Measurements from ENCODE around the gene HAT1.
"Not testable (repeated sequence)": the region's sequence is repeated elsewhere in the genome, so short reads cannot be mapped to it uniquely, and the experiment has no call there.

The HAT1 gene

GRCh38 chr2:171985076-171985475 is 62.8 kb downstream of the HAT1 start:
- DNase-seq, result no peak

GRCh38 chr2:171986778-171987177 is 64.5 kb downstream of the HAT1 start:
- no peak for DNase-seq

- DNase-seq, result no peak
Observed at GRCh38 chr2:171991027-171991426, 68.8 kb downstream of the HAT1 start.

- DNase-seq, result no peak
Observed at GRCh38 chr2:171995586-171995985, 73.3 kb downstream of the HAT1 start.

- DNase-seq, result no peak
Observed at GRCh38 chr2:171996021-171996420, 73.8 kb downstream of the HAT1 start.

- not testable (repeated sequence) for DNase-seq
Observed at GRCh38 chr2:171997031-171997430, 74.8 kb downstream of the HAT1 start.

GRCh38 chr2:171999161-171999560 is 76.9 kb downstream of the HAT1 start:
- no peak for DNase-seq

- peak; percentile 94 for DNase-seq
Observed at GRCh38 chr2:171999604-172000469, 77.6 kb downstream of the HAT1 start, which contains the start of gene METAP1D. Gene METAP1D (plus strand): TSS chr2:171999953. CDS start chr2:171999970, 17 bp downstream.

- no peak for DNase-seq
Observed at GRCh38 chr2:172000696-172001361, 78.6 kb downstream of the HAT1 start.

GRCh38 chr2:172007372-172007771 is 85.1 kb downstream of the HAT1 start:
- no peak for DNase-seq

GRCh38 chr2:172009823-172010222 is 87.6 kb downstream of the HAT1 start:
- DNase-seq, result no peak

- no peak for DNase-seq
Observed at GRCh38 chr2:172011812-172012575, 89.7 kb downstream of the HAT1 start.

- no peak for DNase-seq
Observed at GRCh38 chr2:172012677-172013391, 90.6 kb downstream of the HAT1 start.

- DNase-seq, result no peak
Observed at GRCh38 chr2:172013396-172013795, 91.1 kb downstream of the HAT1 start.

- no peak for DNase-seq
Observed at GRCh38 chr2:172021074-172021931, 99.0 kb downstream of the HAT1 start.

GRCh38 chr2:172021955-172022354 is 99.7 kb downstream of the HAT1 start:
- DNase-seq, result no peak

- DNase-seq, result no peak
Observed at GRCh38 chr2:172031536-172031935, 109.3 kb downstream of the HAT1 start.

Measured in midbrain (tissue), 1 donor.